GM10266 (cell line): ENCODE data around the gene NME1.
"Not testable (repeated sequence)": the region's sequence is repeated elsewhere in the genome, so short reads cannot be mapped to it uniquely, and the experiment has no call there.

ENCODE experiments used
- DNase-seq: peaks from one replicate; pipeline ENCODE4 v3.0.0; 2012; ENCODE audit errors: extremely low spot score
- CTCF ChIP-seq: IDR thresholded peaks from 2 replicates; pipeline ENCODE4 v1.5.1; 2012; ENCODE audit warnings: mild to moderate bottlenecking, low read depth; ENCODE audit not compliant: control insufficient read depth, insufficient read depth; ENCODE audit errors: missing control alignments

NME1 gene

DNA sequence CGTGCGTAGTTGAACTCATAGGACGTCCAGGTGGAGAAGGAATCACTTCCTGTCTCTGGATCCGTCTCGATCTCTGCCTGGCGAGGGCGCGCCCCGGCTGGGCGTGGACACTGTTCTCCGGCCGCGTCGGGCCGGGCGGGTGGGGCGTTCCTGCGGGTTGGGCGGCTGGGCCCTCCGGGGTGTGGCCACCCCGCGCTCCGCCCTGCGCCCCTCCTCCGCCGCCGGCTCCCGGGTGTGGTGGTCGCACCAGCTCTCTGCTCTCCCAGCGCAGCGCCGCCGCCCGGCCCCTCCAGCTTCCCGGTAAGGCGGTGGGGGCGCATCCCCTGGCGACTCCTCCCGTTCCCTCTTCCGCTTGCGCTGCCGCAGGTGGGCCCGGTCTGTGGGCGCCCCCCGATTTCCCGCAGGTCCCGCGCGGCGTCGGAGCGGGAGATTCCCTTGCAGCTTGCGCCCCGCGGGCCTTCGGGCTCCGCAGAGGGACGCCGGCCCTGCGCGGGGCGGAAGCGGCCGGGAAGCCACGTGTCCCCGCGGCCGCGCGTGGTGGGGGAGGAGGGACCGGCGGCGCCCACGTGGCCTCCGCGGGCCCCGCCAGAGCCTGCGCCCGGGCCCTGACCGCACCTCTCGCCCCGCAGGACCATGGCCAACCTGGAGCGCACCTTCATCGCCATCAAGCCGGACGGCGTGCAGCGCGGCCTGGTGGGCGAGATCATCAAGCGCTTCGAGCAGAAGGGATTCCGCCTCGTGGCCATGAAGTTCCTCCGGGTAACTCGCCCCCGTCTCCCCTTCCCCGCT, 13.0 kb downstream of the NME1 start, which contains the start of gene NME2:
Gene NME2 (plus strand): TSS at position 214 of the 789 bp plus-strand sequence. CDS start 420 bp downstream, at position 634.
- DNase-seq: peak; percentile 96
- peak; percentile 17 for TF ChIP-seq CTCF

DNA sequence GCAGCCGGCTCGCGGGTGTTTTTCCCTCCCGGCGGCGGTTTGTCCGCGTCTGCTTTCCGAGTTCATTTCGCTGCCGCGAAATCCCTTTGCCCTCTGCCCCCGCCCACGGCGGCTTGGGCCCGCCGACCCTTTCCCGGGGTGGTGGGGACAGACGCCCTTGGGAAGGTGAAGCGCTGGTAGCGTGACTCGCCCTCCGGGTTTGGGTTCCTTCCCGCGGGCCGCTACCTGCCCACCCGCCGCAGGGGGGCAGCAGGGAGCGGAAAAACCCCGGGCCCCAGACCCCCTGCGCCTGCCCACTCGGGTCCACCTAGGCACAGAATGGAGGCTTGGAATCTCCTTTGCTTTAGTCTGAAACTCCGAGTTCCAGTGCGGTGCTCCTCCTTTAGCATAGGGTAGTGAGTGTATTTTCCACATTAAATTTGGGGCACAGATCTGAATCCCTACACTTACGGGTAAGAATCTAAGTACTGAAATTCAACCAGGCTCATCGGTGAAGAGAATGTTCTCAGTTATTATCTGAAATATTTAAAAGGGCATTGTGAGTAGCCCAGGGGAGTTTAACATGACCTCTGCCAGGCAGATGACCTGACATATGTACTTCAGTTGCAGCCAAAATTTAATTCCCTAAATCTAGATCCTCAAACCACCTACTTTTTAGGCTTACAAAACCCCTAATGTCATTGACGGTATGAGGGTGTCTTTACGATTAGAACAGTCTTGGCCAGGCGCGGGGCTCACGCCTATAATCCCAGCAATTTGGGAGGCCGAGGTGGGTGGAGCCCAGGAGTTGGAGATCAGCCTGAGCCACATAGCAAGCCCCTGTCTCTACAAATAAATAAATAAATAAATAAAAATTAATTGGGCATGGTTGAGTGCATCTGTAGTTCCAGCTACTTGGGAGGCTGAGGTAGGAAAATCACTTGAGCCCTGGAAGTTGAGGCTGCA, 13.9 kb downstream of the NME1 start:
- peak; percentile 76 for TF ChIP-seq CTCF
- DNase-seq: peak; percentile 89

DNA sequence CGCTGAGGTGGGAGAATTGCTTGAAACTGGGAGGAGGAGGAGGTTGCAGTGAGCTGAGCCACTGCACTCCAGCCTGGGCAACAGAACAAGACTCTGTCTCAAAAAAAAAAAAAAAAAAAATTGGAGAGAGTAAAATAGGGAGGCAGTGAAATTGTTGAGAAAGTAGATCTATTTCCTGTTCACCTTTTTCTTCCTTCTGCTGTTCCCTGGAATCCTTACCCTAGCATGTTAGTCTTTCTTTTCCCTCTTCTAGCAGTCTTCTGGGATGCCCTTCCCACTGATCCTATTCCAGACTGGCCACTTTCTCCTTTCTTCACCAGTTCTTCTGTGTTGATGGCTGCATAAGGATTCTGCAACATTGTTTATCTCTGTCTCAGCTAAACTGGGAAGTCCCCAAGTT, 16.0 kb downstream of the NME1 start:
- DNase-seq: no peak

DNA sequence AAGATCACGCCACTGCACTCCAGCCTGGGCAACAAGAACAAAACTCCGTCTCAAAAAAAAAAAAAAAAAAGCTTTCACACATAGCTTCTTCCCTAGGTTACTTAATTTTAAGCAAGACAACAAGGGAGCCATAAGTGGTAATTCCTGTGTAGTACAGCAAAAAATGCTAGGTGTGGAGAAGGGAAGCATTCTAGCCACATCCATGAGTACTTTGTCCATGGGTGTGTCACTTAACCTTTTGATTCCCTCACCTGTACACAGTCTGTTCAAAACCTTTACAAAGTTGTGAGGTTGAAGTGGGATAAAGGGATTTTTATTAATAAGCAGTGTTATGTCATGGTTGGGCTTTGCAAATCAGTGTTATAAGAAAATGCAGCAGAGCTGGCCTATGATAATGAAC, 17.4 kb downstream of the NME1 start:
- no peak for DNase-seq
- TF ChIP-seq CTCF: no peak

More for the DNA sequence above, 16.0 kb downstream of the NME1 start:
- TF ChIP-seq CTCF: no peak

DNA sequence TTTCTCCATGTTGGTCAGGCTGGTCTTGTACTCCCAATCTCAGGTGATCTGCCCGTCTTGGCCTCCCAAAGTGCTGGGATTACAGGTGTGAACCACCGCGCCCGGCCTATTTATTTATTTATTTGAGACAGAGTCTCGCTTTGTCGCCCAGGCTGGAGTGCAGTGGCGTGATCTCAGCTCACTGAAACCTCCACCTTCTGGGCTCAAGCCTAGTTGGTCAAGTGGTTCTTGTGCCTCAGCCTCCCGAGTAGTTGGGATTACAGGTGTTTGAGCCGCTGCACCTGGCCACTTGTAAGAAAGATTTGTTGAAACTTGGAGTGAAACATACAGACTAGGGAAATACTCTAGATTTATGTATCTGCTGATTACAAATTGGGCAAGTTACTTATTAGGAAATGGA, 18.7 kb downstream of the NME1 start:
- DNase-seq: not testable (repeated sequence)

GRCh38 chr17:51180486-51180885, 27.1 kb downstream of the NME1 start:
- DNase-seq: no peak
- TF ChIP-seq CTCF: no peak

GRCh38 chr17:51184124-51184523, 30.8 kb downstream of the NME1 start:
- no peak for TF ChIP-seq CTCF
- DNase-seq: no peak
